K562 (cell line): Measurements from ENCODE around the gene ATP2B1. TPM values are rescaled to one million over a fixed set of nuclear protein-coding genes. Genes with fewer than 3 reads are reported as not detected.

ENCODE experiments used
- CC2D1A ChIP-seq: fragments of 450-650 bp; IDR thresholded peaks from 2 replicates; pipeline ENCODE4 v1.6.1; 2017; ENCODE audit warnings: mild to moderate bottlenecking
- ELF1 ChIP-seq: fragments of 200-800 bp; sonication (Bioruptor generic); IDR thresholded peaks from 2 replicates; pipeline ENCODE4 v1.6.1; 2016; ENCODE audit warnings: missing genetic modification characterization, missing compliant biosample characterization
- EP300 ChIP-seq: IDR thresholded peaks from 2 replicates; pipeline ENCODE4 v1.6.1; 2012; ENCODE audit warnings: low read length, improper control_type of control experiment
- FOSL1 ChIP-seq: fragments of 200-800 bp; sonication (Bioruptor generic); conservative IDR thresholded peaks from 2 replicates; pipeline ENCODE4 v1.6.1; 2016; ENCODE audit warnings: missing genetic modification characterization, missing compliant biosample characterization
- HIVEP1 ChIP-seq: fragments of 250-450 bp; sonication (Bioruptor Pico); IDR thresholded peaks from 2 replicates; pipeline ENCODE4 v1.4.0; 2020; ENCODE audit warnings: mild to moderate bottlenecking
- LEF1 ChIP-seq: fragments of 450-650 bp; IDR thresholded peaks from 2 replicates; pipeline ENCODE4 v1.6.1; 2016; ENCODE audit warnings: mild to moderate bottlenecking
- MXD1 ChIP-seq: fragments of 250-450 bp; sonication (Bioruptor Pico); IDR thresholded peaks from 2 replicates; pipeline ENCODE4 v1.8.0; 2021; ENCODE audit warnings: borderline replicate concordance, mild to moderate bottlenecking, moderate library complexity; ENCODE audit not compliant: poor library complexity, severe bottlenecking
- MXI1 ChIP-seq: IDR thresholded peaks from 2 replicates; pipeline ENCODE4 v1.6.1; 2011; ENCODE audit warnings: low read depth, mild to moderate bottlenecking, improper control_type of control experiment, low read length
- NEUROD1 ChIP-seq: fragments of 150-350 bp; IDR thresholded peaks from 2 replicates; pipeline ENCODE4 v1.6.1; 2014; ENCODE audit warnings: borderline replicate concordance, low read length, low read depth; ENCODE audit not compliant: partially characterized antibody
- NFXL1 ChIP-seq: fragments of 450-650 bp; formaldehyde crosslinking; IDR thresholded peaks from 2 replicates; pipeline ENCODE4 v1.4.0; 2021; ENCODE audit warnings: mild to moderate bottlenecking
- RAD21 ChIP-seq, 2 experiments: fragments of 250-450 bp in 1 of 2; fragments of 450-650 bp in 1 of 2; sonication (Bioruptor Pico) in 1 of 2; formaldehyde crosslinking in 1 of 2; IDR thresholded peaks in 1 of 2; conservative IDR thresholded peaks in 1 of 2; 2 replicates each; pipeline versions ENCODE4 v1.4.0 to v1.8.0; 2020 to 2022; ENCODE audit warnings: mild to moderate bottlenecking in 2 of 2, moderate library complexity in 1 of 2
- RBM14 ChIP-seq: fragments of 200-400 bp; formaldehyde crosslinking; IDR thresholded peaks from 2 replicates; pipeline ENCODE4 v1.6.1; 2018; ENCODE audit warnings: low read depth, mild to moderate bottlenecking, low read length, moderate library complexity, borderline replicate concordance; ENCODE audit not compliant: insufficient read depth
- SPI1 ChIP-seq: IDR thresholded peaks from 2 replicates; pipeline ENCODE4 v1.6.1; 2011; ENCODE audit warnings: low read depth, low read length, control low read depth, borderline replicate concordance
- STAG1 ChIP-seq: sonication (generic); formaldehyde crosslinking; IDR thresholded peaks from 2 replicates; pipeline ENCODE4 v1.5.0; 2020; ENCODE audit warnings: missing genetic modification reagents, borderline replicate concordance
- TCF7 ChIP-seq: sonication (generic); IDR thresholded peaks from 2 replicates; pipeline ENCODE4 v1.6.1; 2016; ENCODE audit warnings: antibody characterized with exemption, borderline replicate concordance
- ZBED1 ChIP-seq: IDR thresholded peaks from 2 replicates; pipeline ENCODE4 v1.6.1; 2014
- ZBTB49 ChIP-seq: sonication (generic); formaldehyde crosslinking; IDR thresholded peaks from 2 replicates; pipeline ENCODE4 v1.8.0; 2022; ENCODE audit warnings: missing genetic modification reagents, mild to moderate bottlenecking, borderline replicate concordance
- ZNF140 ChIP-seq: fragments of 250-450 bp; sonication (Bioruptor Pico); IDR thresholded peaks from 2 replicates; pipeline ENCODE4 v1.8.0; 2021; ENCODE audit warnings: moderate library complexity, mild to moderate bottlenecking, inconsistent platforms
- ZNF354B ChIP-seq: fragments of 250-450 bp; sonication (Bioruptor Pico); IDR thresholded peaks from 2 replicates; pipeline ENCODE4 v1.4.0; 2020
- ZNF384 ChIP-seq: IDR thresholded peaks from 2 replicates; pipeline ENCODE4 v1.6.1; 2012; ENCODE audit warnings: low read depth, low read length, improper control_type of control experiment
- ZNF431 ChIP-seq: sonication (generic); formaldehyde crosslinking; IDR thresholded peaks from 2 replicates; pipeline ENCODE4 v1.8.0; 2022; ENCODE audit warnings: mild to moderate bottlenecking, missing genetic modification reagents
- ZNF589 ChIP-seq: fragments of 200-800 bp; sonication (Bioruptor generic); IDR thresholded peaks from 2 replicates; pipeline ENCODE4 v1.6.1; 2016; ENCODE audit warnings: low read depth, missing genetic modification characterization, missing compliant biosample characterization
- ZNF668 ChIP-seq: fragments of 250-450 bp; sonication (Bioruptor Pico); IDR thresholded peaks from 2 replicates; pipeline ENCODE4 v1.8.0; 2022; ENCODE audit warnings: mild to moderate bottlenecking, inconsistent platforms
- ZNF695 ChIP-seq: fragments of 450-650 bp; formaldehyde crosslinking; IDR thresholded peaks from 2 replicates; pipeline ENCODE4 v1.4.0; 2020; ENCODE audit warnings: mild to moderate bottlenecking, moderate library complexity
- polyA plus RNA-seq, 8 experiments: library from polyadenylated mRNA; depleted of rRNA in 4 of 8; stranded (reverse) in 5 of 8; unstranded in 3 of 8; fragments of >200 nt; fragmentation: Nextera tagmentation in 2 of 8; fragmentation: Illumina TruSeq in 1 of 8; extraction: Ambion mirVana in 2 of 8; extraction: Trizol in 1 of 8; gene quantifications; 2 replicates each; pipeline versions ENCODE4 v1.2.1 to v1.2.3, GENCODE V29; 2011 to 2014; ENCODE audit warnings: inconsistent platforms in 1 of 8, missing spikeins in 1 of 8
- total RNA-seq, 7 experiments: library from RNA; depleted of rRNA in 6 of 7; stranded (reverse); fragments of >200 nt in 6 of 7; fragmentation: Illumina TruSeq in 2 of 7; extraction: Trizol in 2 of 7; gene quantifications; 2 replicates each; pipeline versions ENCODE4 v1.2.1 to v1.2.3, GENCODE V29; 2011 to 2021; ENCODE audit warnings: low replicate concordance in 1 of 7
- TF ChIP-seq, protein P1 (sequence below): sonication (generic); formaldehyde crosslinking; IDR thresholded peaks from 2 replicates; pipeline ENCODE4 v1.8.0; 2022; ENCODE audit warnings: mild to moderate bottlenecking, low read depth, missing genetic modification reagents

ATP2B1 gene
- total and polyA plus RNA-seq, 9 of the 15 experiments (the other 6 are each of a cell fraction or from before 2014, with no cell fraction given) = 8.6 to 39.0 (median 27.8) TPM

DNA sequence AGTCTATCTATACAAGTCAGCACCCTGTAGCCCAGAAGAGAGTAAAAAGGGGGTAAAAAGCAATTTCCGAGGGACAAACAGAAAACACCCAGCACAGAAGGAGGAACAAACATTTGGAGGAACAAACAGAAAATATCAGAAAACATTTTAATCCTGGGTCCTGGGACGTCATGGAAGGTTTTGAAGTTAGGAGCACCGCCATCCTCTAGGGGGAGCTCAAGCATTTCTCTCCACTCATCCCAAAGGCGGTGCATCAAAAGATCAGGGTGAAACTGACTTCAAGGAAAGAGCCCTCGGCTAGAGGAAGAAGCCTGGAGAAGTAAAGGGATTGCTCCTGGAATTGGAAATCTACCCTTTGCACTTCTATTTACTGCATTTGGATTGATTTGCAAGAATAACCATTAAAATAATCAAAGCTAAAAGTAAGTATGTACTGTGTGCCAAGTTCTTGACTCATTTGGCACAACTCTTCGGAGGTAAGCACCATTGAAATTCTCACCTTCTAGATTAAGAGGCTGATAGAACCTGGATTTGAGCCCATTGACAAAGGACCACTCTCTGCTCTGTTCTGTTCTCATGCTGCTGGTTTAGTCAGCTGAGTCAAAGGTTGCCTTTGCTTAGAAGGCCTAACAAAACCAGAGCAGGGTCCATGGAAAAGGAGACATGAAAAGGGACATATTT is 165.6 kb downstream of the ATP2B1 start (continued):
- TF ChIP-seq MXI1 = no peak
- no peak for TF ChIP-seq NFXL1 (CRISPR knock-in tag)
- peak; percentile 97 for TF ChIP-seq TCF7
- TF ChIP-seq RAD21 (CRISPR knock-in tag; conservative IDR thresholded peaks at IDR 0.05 in 1 of 2, IDR thresholded peaks at IDR 0.05 in 1 of 2) = peak; percentile 95
- no peak for TF ChIP-seq ZNF431 (CRISPR knock-in tag)
- no peak for TF ChIP-seq RBM14
- no peak for TF ChIP-seq ZBED1
- TF ChIP-seq ZNF695 = no peak
- no peak for TF ChIP-seq ZNF140 (CRISPR knock-in tag)
- TF ChIP-seq FOSL1 = no peak
- 0 out of 2 replicates have a peak, but pooled peaks have one; percentile 22 for TF ChIP-seq LEF1
- TF ChIP-seq MXD1 (CRISPR knock-in tag) = no peak
- TF ChIP-seq, protein P1, sequence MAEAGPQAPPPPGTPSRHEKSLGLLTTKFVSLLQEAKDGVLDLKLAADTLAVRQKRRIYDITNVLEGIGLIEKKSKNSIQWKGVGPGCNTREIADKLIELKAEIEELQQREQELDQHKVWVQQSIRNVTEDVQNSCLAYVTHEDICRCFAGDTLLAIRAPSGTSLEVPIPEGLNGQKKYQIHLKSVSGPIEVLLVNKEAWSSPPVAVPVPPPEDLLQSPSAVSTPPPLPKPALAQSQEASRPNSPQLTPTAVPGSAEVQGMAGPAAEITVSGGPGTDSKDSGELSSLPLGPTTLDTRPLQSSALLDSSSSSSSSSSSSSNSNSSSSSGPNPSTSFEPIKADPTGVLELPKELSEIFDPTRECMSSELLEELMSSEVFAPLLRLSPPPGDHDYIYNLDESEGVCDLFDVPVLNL = no peak
- no peak for TF ChIP-seq NEUROD1
- TF ChIP-seq ZBTB49 (CRISPR knock-in tag) = no peak
- no peak for TF ChIP-seq ZNF354B (CRISPR knock-in tag)
- no peak for TF ChIP-seq HIVEP1 (CRISPR knock-in tag)
- TF ChIP-seq ZNF589 (CRISPR knock-in tag) = no peak
- TF ChIP-seq STAG1 (CRISPR knock-in tag) = peak; percentile 43; the same call in 1 of the 2 replicates
- peak; percentile 78 for TF ChIP-seq CC2D1A
- no peak for TF ChIP-seq ZNF668 (CRISPR knock-in tag)
- no peak for TF ChIP-seq ZNF384
- no peak for TF ChIP-seq ELF1 (tag)
- no peak for TF ChIP-seq SPI1
- TF ChIP-seq EP300 = no peak
